BLaER1 (cell line): ENCODE measurements around the gene C8G.

Experiments
- H3K27ac ChIP-seq: shearing (Covaris generic); formaldehyde crosslinking; 2 replicates; pipeline ENCODE4 v1.8.1; 2022
- H3K27me3 ChIP-seq: shearing (Covaris generic); formaldehyde crosslinking; 2 replicates; pipeline ENCODE4 v1.8.1; 2022
- H3K36me3 ChIP-seq: shearing (Covaris generic); formaldehyde crosslinking; 2 replicates; pipeline ENCODE4 v1.8.1; 2022
- H3K4me1 ChIP-seq: shearing (Covaris generic); formaldehyde crosslinking; 2 replicates; pipeline ENCODE4 v1.8.1; 2022
- H3K4me2 ChIP-seq: shearing (Covaris generic); formaldehyde crosslinking; 2 replicates; pipeline ENCODE4 v1.8.1; 2022
- H3K4me3 ChIP-seq: shearing (Covaris generic); formaldehyde crosslinking; 2 replicates; pipeline ENCODE4 v1.8.1; 2022
- H3K9ac ChIP-seq: shearing (Covaris generic); formaldehyde crosslinking; 2 replicates; pipeline ENCODE4 v1.8.1; 2022
- H3K9me3 ChIP-seq: shearing (Covaris generic); formaldehyde crosslinking; 2 replicates; pipeline ENCODE4 v1.8.1; 2022
- H4K20me1 ChIP-seq: shearing (Covaris generic); formaldehyde crosslinking; 2 replicates; pipeline ENCODE4 v1.8.1; 2022
- Cebpa-rat ChIP-seq: shearing (Covaris generic); IDR thresholded peaks from 2 replicates; pipeline ENCODE4 v1.8.1; 2022

C8G gene

DNA sequence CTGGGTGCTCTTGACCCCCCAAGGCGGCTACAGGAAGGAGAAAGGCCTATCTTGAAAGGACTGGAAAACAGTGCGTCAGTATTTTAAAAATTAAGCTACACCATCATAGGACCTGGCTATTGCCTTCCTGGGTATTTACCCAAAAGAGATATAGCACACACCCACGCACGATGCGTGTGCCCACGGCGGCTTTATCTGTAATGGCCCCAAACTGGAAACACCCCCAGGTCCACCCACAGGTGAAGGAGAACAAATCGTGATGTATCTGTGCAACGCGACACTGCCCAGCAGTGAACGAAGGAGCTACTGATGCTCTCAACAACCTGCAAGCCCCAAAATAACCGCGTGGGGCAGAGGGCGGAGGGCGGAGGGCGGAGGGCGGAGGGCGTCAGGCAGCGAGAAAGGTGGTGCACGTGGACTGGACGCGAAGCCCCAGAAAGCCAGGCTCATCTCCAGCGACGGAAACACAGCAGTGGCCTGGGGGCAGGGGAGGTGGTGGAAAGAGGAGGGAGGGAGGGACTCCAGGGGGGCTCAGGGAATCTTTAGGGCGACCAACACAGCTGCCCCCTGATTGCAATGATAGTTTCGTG is 19.9 kb downstream of the C8G start:
- no peaks in the 10 kb centered on the region for H3K36me3 ChIP-seq
- H3K9me3 ChIP-seq, result no peaks in the 10 kb centered on the region
- H4K20me1 ChIP-seq, result no peaks in the 10 kb centered on the region
- no peak overlapping the region for H3K27ac ChIP-seq
- no peaks in the 10 kb centered on the region for H3K27me3 ChIP-seq
- H3K4me1 ChIP-seq, result peaks cover 21% of the 10 kb centered on the region
- no peak overlapping the region for H3K4me2 ChIP-seq
- no peak overlapping the region for H3K4me3 ChIP-seq
- TF ChIP-seq Cebpa-rat, result no peak
- H3K9ac ChIP-seq, result no peak overlapping the region

DNA sequence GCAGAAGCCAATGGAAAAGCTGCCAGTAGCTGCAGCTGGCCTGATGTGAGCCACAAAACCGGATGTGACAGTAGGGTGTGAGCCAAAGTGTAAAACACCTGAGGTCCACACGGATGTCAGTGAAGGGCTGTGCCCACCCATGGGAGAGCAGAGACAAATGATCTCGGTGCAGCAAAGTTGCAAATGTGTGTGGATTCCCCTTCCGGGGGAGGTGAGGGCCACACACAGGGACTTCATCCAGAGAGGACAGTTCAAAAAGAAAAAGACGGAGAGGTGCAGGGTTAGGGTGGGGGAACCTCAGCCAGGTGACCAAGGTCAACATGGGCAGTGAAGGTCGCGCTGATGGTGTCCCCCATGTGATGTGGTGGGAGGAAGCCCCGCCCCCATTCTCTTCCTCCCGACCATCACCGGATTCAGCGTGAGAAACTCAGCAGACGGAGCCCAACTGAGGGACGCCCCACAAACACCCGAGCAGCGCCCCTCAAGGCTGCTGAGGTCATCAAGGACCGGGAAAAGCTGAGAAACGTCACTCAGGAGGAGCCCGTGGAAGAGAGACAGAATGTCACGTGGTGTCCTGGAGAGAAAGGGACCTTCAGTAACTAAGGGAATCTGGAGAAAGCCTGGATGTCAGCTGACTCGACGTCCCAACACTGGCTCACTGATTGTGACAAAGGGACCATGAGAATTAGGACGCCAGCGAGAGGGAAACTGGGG is 20.9 kb downstream of the C8G start:
- H3K9ac ChIP-seq, result 0 out of 2 replicates have a peak overlapping the region, but pooled peaks have one; percentile 24
- peaks cover 26% of the 10 kb centered on the region for H3K4me1 ChIP-seq
- H3K4me3 ChIP-seq, result no peak overlapping the region
- H4K20me1 ChIP-seq, result no peaks in the 10 kb centered on the region
- H3K36me3 ChIP-seq, result no peaks in the 10 kb centered on the region
- H3K27me3 ChIP-seq, result no peaks in the 10 kb centered on the region
- TF ChIP-seq Cebpa-rat, result no peak
- no peak overlapping the region for H3K27ac ChIP-seq
- no peaks in the 10 kb centered on the region for H3K9me3 ChIP-seq
- H3K4me2 ChIP-seq, result peak overlapping the region; percentile 71

DNA sequence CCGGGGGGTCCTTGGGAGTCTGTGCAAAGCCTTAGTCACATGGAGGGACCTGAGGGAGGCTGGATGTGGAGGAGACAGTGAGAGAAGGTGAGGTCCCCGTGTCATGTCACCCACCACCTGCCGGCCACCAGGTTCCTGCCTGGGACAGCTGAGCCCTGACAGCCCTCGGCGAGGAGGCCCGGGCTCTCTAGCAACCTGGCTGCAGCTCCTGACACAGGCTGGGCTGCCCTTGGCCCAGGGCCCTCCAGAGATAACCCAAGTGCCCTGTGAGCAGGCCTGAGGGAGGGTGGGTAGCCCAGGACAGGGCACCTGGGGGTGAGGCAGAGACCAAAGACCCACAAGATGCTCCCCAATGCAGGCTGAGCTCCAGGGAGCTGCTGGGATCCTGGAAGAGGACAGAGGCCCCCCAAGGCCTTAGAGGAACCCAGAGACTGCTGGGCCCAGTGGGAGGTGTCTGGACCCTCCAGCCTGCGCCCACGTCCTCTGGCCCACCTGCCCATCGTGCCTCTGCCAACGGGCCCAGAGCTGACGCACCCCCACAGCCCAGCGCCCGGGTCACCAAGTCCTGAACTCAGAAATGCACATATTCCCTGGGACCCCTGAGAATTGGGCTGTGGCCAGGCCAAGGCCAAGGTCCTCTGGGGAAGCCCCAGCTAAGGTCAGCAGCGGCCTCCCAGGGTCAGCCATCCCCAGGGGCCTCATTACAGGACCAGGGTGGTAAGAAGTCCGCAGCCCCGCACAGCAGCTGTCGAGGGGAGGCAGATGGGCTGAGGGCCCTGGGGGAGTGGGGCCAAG is 23.5 kb downstream of the C8G start:
- H3K4me1 ChIP-seq, result peaks cover 35% of the 10 kb centered on the region

DNA sequence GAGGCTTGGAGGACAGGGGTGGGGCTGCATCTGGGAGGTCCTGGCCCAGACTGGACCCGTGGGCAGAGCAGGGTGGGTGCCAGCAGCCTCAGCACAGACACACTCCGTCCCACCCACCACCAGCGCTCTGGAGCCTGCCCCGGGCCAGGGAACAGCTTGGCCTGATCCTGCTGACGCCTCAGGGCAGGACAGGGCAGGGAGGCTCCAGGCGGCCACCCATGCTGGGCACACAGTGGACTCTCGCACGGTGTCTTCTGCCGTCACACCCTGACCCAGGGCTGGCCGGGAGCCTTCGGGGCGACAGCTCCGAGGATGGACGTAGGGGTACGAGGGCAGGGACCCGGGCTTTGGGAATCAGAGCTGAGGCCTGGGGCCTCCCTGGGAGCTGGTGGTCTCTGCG is 24.1 kb downstream of the C8G start:
- Histone ChIP-seq H3K27ac (peak overlapping the region; percentile 26; the same call in 1 of the 2 replicates), H3K9ac (no peak overlapping the region), H4K20me1 (no peaks in the 10 kb centered on the region), H3K27me3 (no peaks in the 10 kb centered on the region), H3K9me3 (no peaks in the 10 kb centered on the region), H3K4me2 (no peak overlapping the region), H3K4me1 (peaks cover 35% of the 10 kb centered on the region), H3K36me3 (no peaks in the 10 kb centered on the region), H3K4me3 (no peak overlapping the region)
- TF ChIP-seq Cebpa-rat, result no peak

More for the DNA sequence above, 23.5 kb downstream of the C8G start:
- H4K20me1 ChIP-seq, result no peaks in the 10 kb centered on the region
- no peak overlapping the region for H3K27ac ChIP-seq
- no peaks in the 10 kb centered on the region for H3K9me3 ChIP-seq
- H3K4me2 ChIP-seq, result no peak overlapping the region
- no peaks in the 10 kb centered on the region for H3K36me3 ChIP-seq
- TF ChIP-seq Cebpa-rat, result no peak
- H3K4me3 ChIP-seq, result no peak overlapping the region
- no peaks in the 10 kb centered on the region for H3K27me3 ChIP-seq
- no peak overlapping the region for H3K9ac ChIP-seq

DNA sequence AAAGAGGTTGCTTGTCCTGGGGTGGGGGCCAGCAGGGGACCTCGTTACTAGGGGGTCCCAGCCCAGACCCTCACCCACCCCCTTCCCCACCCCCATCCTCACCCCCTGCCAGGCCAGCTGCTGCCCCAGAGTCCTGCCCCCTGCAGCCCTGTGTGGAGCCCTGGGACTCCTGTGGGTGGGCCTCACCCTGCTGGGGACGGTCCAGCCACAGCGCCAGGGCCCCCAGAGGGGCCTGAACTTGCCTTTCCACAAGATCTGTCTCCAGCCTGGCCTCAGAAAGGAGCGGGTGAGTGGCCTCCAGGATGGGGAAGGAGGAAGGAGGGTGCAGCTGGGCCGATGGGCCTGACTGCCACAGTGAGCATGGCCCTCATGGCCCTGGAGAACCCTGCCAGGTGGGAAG is 24.7 kb downstream of the C8G start:
- TF ChIP-seq Cebpa-rat, result no peak
- no peaks in the 10 kb centered on the region for H3K36me3 ChIP-seq
- H3K4me1 ChIP-seq, result peaks cover 40% of the 10 kb centered on the region
- no peak overlapping the region for H3K27ac ChIP-seq
- H3K4me3 ChIP-seq, result no peak overlapping the region
- no peaks in the 10 kb centered on the region for H3K9me3 ChIP-seq
- H3K4me2 ChIP-seq, result peak overlapping the region; percentile 62
- no peak overlapping the region for H3K9ac ChIP-seq
- no peaks in the 10 kb centered on the region for H3K27me3 ChIP-seq
- H4K20me1 ChIP-seq, result no peaks in the 10 kb centered on the region

DNA sequence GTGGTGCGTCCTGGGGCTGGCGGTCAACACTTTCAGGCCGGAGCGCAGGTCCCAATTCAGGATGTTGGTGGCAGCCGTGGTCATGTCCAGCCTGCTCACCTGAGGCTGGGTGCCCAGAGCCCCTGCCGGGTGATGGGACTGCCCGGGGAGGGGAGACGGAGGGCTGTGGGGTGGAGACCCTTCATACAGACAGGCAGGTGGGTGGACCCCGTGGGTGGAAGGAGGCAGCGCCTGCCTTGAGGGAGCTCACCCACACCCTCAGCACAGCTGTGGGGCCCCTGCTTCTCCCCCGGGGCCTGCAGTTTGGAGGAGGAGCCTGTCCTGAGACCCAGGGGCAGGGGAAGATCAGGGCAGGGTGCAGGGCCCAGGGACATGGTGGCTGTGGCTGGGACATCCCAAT is 25.3 kb downstream of the C8G start:
- Histone ChIP-seq H3K4me2 (peak overlapping the region; percentile 62), H4K20me1 (no peaks in the 10 kb centered on the region), H3K4me3 (no peak overlapping the region), H3K27me3 (no peaks in the 10 kb centered on the region), H3K4me1 (peaks cover 46% of the 10 kb centered on the region), H3K9me3 (no peaks in the 10 kb centered on the region), H3K27ac (0 out of 2 replicates have a peak overlapping the region, but pooled peaks have one; percentile 30), H3K36me3 (no peaks in the 10 kb centered on the region), H3K9ac (no peak overlapping the region)
- no peak for TF ChIP-seq Cebpa-rat

DNA sequence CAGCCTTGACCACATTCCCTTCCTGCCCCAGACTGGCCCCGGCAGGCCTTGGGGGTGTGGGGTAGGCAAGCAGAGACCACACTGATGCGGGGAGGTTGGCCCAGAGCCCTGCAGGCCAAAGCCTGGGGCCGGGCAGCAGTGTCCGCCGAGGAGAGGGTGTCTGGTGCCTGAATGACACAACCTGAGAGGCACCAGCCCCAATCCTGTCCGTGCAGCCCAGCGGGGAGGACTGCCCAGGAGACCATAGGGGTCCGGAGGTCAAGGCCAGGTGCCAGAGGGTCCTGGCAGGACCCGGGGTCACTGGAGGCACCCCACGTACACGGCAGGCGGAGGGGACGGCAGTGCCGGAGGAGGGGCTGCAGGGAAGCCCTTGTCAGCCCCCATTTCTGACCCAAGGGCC is 26.7 kb downstream of the C8G start:
- no peak for TF ChIP-seq Cebpa-rat
- Histone ChIP-seq H3K9me3 (no peaks in the 10 kb centered on the region), H3K36me3 (no peaks in the 10 kb centered on the region), H3K27me3 (no peaks in the 10 kb centered on the region), H3K4me2 (no peak overlapping the region), H3K9ac (no peak overlapping the region), H3K27ac (no peak overlapping the region), H3K4me1 (peaks cover 46% of the 10 kb centered on the region), H4K20me1 (no peaks in the 10 kb centered on the region), H3K4me3 (no peak overlapping the region)

DNA sequence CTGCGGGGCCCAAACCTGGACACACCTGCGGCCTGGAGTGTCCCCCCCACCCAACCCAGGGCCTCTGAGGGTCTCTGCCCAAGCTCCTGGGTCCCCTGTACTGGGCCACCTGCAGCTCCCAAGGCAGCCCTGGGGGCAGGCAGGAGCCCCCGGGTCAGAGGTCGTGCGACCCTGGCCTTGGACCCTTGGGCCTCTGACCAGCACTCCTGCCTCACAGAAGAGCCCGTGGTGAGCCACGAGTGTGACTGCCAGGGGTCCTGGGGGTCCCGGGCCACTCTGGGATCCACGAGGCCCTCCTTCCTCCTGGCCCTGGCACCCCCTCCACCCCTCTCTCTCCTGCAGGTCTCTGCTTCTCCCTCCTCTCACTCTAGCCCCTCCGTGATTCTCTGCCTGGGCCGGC is 27.3 kb downstream of the C8G start:
- Histone ChIP-seq H3K36me3 (no peaks in the 10 kb centered on the region), H3K27me3 (no peaks in the 10 kb centered on the region), H3K4me1 (peaks cover 50% of the 10 kb centered on the region), H4K20me1 (no peaks in the 10 kb centered on the region), H3K4me3 (no peak overlapping the region), H3K27ac (no peak overlapping the region), H3K9ac (no peak overlapping the region), H3K9me3 (no peaks in the 10 kb centered on the region), H3K4me2 (no peak overlapping the region)
- no peak for TF ChIP-seq Cebpa-rat

DNA sequence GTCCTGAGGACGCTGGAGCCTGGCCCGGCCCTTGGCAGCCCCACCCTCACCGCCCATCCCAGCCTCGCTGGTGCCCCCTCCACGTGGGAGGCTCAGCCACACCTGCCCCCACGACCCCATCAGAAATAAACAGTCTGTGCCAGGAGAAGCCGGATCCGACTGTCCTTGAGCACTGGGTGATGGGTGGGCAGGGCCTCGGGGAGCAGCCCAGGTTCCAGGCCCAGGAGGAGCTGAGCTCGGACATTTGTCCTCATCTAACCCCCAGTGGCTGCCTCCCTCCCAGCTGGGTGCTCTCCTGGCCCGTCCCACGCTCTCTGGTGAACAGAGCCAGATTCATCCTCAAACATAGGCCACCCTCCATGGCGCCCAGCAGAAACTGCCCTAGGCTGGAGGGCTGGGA is 27.7 kb downstream of the C8G start:
- Histone ChIP-seq H3K36me3 (no peaks in the 10 kb centered on the region), H3K9ac (no peak overlapping the region), H3K4me1 (peaks cover 53% of the 10 kb centered on the region), H3K27ac (no peak overlapping the region), H3K4me2 (no peak overlapping the region), H3K4me3 (no peak overlapping the region), H4K20me1 (no peaks in the 10 kb centered on the region), H3K9me3 (no peaks in the 10 kb centered on the region), H3K27me3 (no peaks in the 10 kb centered on the region)
- no peak for TF ChIP-seq Cebpa-rat
